Thymus (tissue), 11 donors: ENCODE results near the gene PHF20. TPM values are rescaled to one million over a fixed set of nuclear protein-coding genes. Genes with fewer than 3 reads are reported as not detected.
"Not testable (repeated sequence)": the region's sequence is repeated elsewhere in the genome, so short reads cannot be mapped to it uniquely, and the experiment has no call there.

ENCODE experiments used
- DNase-seq, 9 donors: peaks; one replicate each; pipeline ENCODE4 v3.0.0-alpha.2; 2013; ENCODE audit warnings: low spot score in 9 of 9, low read depth in 6 of 9, missing footprints in 1 of 9
- H3K27ac ChIP-seq, 2 donors: one replicate each; pipeline ENCODE4 v1.5.1; 2013; ENCODE audit warnings: control low read depth in 1 of 2, low read depth in 1 of 2, low read length in 1 of 2, mild to moderate bottlenecking in 1 of 2, moderate library complexity in 1 of 2
- H3K27me3 ChIP-seq, 2 donors: one replicate each; pipeline ENCODE4 v1.5.1; 2013; ENCODE audit warnings: low read length in 1 of 2; ENCODE audit not compliant: control insufficient read depth in 2 of 2, insufficient read depth in 1 of 2
- H3K36me3 ChIP-seq, 2 donors: one replicate each; pipeline ENCODE4 v1.5.1; 2013; ENCODE audit warnings: low read length in 1 of 2, mild to moderate bottlenecking in 1 of 2, moderate library complexity in 1 of 2; ENCODE audit not compliant: control insufficient read depth in 2 of 2, insufficient read depth in 2 of 2
- H3K4me1 ChIP-seq, 2 donors: one replicate each; pipeline ENCODE4 v1.5.1; 2013; ENCODE audit warnings: low read length in 2 of 2; ENCODE audit not compliant: control insufficient read depth in 2 of 2, insufficient read depth in 2 of 2
- H3K4me3 ChIP-seq, 2 donors: one replicate each; pipeline ENCODE4 v1.5.1; 2013; ENCODE audit warnings: low read length in 2 of 2, control low read depth in 1 of 2, mild to moderate bottlenecking in 1 of 2
- H3K9me3 ChIP-seq, 2 donors: one replicate each; pipeline ENCODE4 v1.5.1; 2013; ENCODE audit warnings: low read length in 1 of 2, mild to moderate bottlenecking in 1 of 2; ENCODE audit not compliant: control insufficient read depth in 2 of 2, insufficient read depth in 1 of 2
- WGBS: extraction: QIAGEN DNeasy Blood & Tissue Kit; methylation state at CpG from one replicate; pipeline ENCODE4 v1.1.7; 2013; 5-methylcytosine and 5-hydroxymethylcytosine counted together
- polyA plus RNA-seq: library from polyadenylated mRNA; stranded (reverse); fragments of 200-250 nt; gene quantifications from one replicate; pipeline ENCODE4 v1.2.3, GENCODE V29; 2013
- total RNA-seq: library from RNA; stranded (reverse); fragments of 120-200 nt; gene quantifications from one replicate; pipeline ENCODE4 v1.2.4, GENCODE V29; 2013
- donor health status: healthy.

Gene PHF20
- total and polyA plus RNA-seq, 2 donors = 35.6 to 39.7 TPM

DNA sequence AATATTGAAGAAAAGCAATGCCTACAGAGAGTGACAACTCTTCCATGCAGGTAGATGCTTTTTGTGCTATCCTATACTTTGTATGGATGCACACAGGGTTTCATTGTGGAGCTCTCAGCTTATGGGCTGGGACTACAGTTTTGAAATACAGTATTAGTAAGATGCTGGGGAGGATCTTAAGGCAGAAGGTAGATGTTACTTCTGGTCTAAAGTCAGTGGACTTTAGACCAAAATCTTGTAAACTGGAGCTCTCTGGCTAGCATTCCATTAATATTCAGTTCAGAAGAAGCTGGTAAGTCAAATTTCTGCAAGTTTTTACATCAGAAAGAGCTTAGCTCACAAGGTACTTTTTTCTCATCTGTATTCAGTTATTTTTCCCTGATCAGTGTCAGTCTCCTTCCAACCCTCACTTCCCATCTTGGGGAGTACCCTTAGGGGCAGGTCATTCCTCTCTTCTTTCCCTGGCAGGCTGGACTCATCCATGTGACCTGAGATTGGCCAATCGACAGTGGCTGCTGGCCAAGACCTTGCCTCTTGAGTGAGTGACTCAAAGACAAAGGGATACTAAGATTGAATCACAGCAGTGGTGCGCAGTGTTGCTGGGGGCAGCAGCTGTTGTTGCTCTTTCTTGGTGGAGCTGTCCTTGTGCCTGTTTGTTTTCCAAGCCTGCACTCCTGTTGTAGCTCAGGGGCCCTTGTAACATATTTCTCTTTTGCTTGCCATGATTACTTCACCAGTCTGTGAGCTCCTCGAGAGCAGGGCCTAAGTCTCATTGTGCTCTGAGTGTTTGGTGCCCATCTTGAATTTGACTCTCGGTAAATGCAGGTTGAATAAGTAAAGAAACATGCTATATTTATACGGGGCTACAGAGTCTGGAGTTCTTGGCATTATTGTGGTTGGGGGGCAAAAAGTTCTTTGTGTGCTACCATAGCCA lies 2.8 kb upstream of the PHF20 start:
- no peaks in the 10 kb centered on the region for H3K36me3 ChIP-seq
- H3K4me1 ChIP-seq = peaks cover 27 to 58% of the 10 kb centered on the region in 2 donors
- peak overlapping the region; percentile 87 to 93 for H3K27ac ChIP-seq
- H3K9me3 ChIP-seq = peaks cover 0 to 13% of the 10 kb centered on the region in 2 donors
- H3K4me3 ChIP-seq = no peak overlapping the region
- no peaks in the 10 kb centered on the region for H3K27me3 ChIP-seq
- WGBS = 82% methylated on average over 5 of the region's 5 CpGs
- peak in 2 of 9 donors; percentile 26 to 53 for DNase-seq

DNA sequence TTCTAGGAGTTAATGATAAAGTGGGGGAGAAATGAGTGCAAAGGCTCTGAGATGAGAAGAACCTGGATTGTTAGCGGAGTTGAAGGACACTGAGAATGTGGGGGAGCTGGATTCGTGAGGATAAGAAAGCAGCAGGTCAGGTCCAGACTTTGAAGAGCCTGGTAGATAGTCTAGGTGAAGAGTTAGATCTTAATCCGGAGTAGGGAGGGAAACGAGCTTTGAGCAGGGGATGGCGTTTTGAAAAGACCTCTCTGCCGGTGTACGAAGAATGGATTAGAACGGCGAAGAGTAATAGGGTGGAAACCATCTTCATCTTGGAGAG lies 487 bp upstream of the PHF20 start:
- no peak for DNase-seq
- H3K9me3 ChIP-seq = peaks cover 0 to 13% of the 10 kb centered on the region in 2 donors
- H3K36me3 ChIP-seq = peaks cover 0 to 4% of the 10 kb centered on the region in 2 donors
- peak overlapping the region; percentile 8 to 82 for H3K4me3 ChIP-seq
- peaks cover 30 to 60% of the 10 kb centered on the region in 2 donors for H3K4me1 ChIP-seq
- H3K27ac ChIP-seq = peak overlapping the region; percentile 73 to 83
- WGBS = 92% methylated on average over 9 of the region's 9 CpGs
- H3K27me3 ChIP-seq = no peaks in the 10 kb centered on the region

- Histone ChIP-seq H3K27me3 (no peaks in the 10 kb centered on the region), H3K36me3 (peaks cover 0 to 4% of the 10 kb centered on the region in 2 donors), H3K27ac (peak overlapping the region; percentile 78 to 92), H3K4me1 (peaks cover 40 to 65% of the 10 kb centered on the region in 2 donors), H3K9me3 (peaks cover 0 to 13% of the 10 kb centered on the region in 2 donors), H3K4me3 (peak overlapping the region; percentile 74 to 82)
- peak in 1 of 9 donors; percentile 14 for DNase-seq
- WGBS = 3% methylated on average over 8 of the region's 8 CpGs
Observed at GRCh38 chr20:35772563-35773058, 796 bp downstream of the PHF20 start.

DNA sequence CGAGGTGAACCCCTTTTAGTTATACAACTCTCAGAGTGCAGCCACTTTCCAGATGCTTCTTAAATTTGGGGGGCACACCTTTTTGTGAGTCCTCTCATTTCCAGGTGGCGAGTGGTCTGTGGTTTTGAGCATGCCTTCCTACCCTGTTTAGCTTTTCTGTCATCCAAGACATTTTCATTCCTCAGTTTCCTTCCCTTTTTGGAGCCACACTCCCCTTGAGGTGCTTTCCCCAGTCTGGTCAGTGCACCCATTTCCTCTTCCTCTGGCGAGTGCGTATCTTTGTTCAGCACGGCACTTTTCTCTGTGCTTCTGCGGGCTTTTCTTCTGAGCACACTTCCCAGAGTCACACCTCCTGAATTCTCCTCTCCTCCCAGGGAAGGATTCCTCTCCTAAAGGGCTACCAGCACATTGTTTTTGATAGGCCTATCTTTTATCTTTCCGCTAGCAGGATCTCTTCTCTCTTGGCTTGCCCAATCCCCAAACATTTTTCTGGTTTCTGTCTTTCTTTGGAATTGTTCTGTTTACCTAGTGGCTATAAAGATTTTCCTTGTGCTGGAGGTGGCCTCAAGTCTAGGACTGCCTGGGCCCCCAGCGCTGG lies 1.4 kb downstream of the PHF20 start:
- H3K9me3 ChIP-seq = peaks cover 0 to 13% of the 10 kb centered on the region in 2 donors
- DNase-seq = peak in 3 of 9 donors; percentile 26 to 56 (median 29)
- WGBS = 16% methylated on average over 8 of the region's 8 CpGs
- H3K27me3 ChIP-seq = no peaks in the 10 kb centered on the region
- H3K4me3 ChIP-seq = peak overlapping the region; percentile 74 to 82
- peak overlapping the region; percentile 52 to 78 for H3K27ac ChIP-seq
- peaks cover 40 to 61% of the 10 kb centered on the region in 2 donors for H3K4me1 ChIP-seq
- peaks cover 0 to 4% of the 10 kb centered on the region in 2 donors for H3K36me3 ChIP-seq

- no peak overlapping the region for H3K27ac ChIP-seq
- peaks cover 0 to 12% of the 10 kb centered on the region in 2 donors for H3K36me3 ChIP-seq
- H3K4me3 ChIP-seq = no peak overlapping the region
- WGBS = 100% methylated on average over 1 of the region's 1 CpG
- H3K9me3 ChIP-seq = peaks cover 0 to 13% of the 10 kb centered on the region in 2 donors
- DNase-seq = no peak
- peaks cover 32 to 52% of the 10 kb centered on the region in 2 donors for H3K4me1 ChIP-seq
- no peaks in the 10 kb centered on the region for H3K27me3 ChIP-seq
Observed at GRCh38 chr20:35774391-35774790, 2.6 kb downstream of the PHF20 start.

- 83% methylated on average over 4 of the region's 4 CpGs for WGBS
- H3K27ac ChIP-seq = peak overlapping the region; percentile 10 to 65
- no peak overlapping the region for H3K4me3 ChIP-seq
- H3K36me3 ChIP-seq = peaks cover 0 to 13% of the 10 kb centered on the region in 2 donors
- DNase-seq = peak in 1 of 9 donors; percentile 32
- H3K4me1 ChIP-seq = peaks cover 28 to 33% of the 10 kb centered on the region in 2 donors
- peaks cover 0 to 2% of the 10 kb centered on the region in 2 donors for H3K9me3 ChIP-seq
- no peaks in the 10 kb centered on the region for H3K27me3 ChIP-seq
Observed at GRCh38 chr20:35776513-35777101, 4.8 kb downstream of the PHF20 start.

DNA sequence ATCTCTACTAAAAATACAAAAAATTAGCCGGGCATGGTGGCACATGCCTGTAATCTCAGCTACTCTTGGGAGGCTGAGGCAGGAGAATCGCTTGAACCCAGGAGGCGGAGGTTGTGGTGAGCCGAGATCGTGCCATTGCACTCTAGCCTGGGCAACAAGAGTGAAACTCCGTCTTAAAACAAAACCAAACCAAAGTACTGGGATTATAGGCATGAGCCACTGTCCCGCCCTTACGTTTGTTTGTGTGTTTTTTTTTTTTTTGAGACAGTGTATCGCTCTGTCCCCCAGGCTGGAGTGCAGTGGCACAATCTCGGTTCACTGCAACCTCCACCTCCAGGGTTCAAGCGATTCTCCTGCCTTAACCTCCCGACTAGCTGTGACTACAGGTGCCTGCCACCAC lies 12.0 kb downstream of the PHF20 start:
- not testable (repeated sequence) for H3K27me3 ChIP-seq, DNase-seq, H3K27ac ChIP-seq, H3K4me3 ChIP-seq, H3K4me1 ChIP-seq, H3K9me3 ChIP-seq
- peaks cover 9 to 31% of the 10 kb centered on the region in 2 donors for H3K36me3 ChIP-seq
- WGBS = 97% methylated on average over 12 of the region's 12 CpGs

GRCh38 chr20:35785541-35785940 lies 13.7 kb downstream of the PHF20 start:
- WGBS = 100% methylated on average over 4 of the region's 4 CpGs
- H3K36me3 ChIP-seq = peaks cover 12 to 30% of the 10 kb centered on the region in 2 donors
- not testable (repeated sequence) for H3K27me3 ChIP-seq

More at GRCh38 chr20:35785541-35785940, 13.7 kb downstream of the PHF20 start:
- H3K9me3 ChIP-seq, H3K4me1 ChIP-seq, H3K27ac ChIP-seq, DNase-seq, H3K4me3 ChIP-seq: not testable (repeated sequence)
